AG04450 (cell line): ENCODE results near the gene TMLHE. TPM values are rescaled to one million over a fixed set of nuclear protein-coding genes. Genes with fewer than 3 reads are reported as not detected.
"Not testable (repeated sequence)": the region's sequence is repeated elsewhere in the genome, so short reads cannot be mapped to it uniquely, and the experiment has no call there.

Experiments
- CTCF ChIA-PET: fragments of 300-600, 350-600 bp; formaldehyde crosslinking; extraction: SDS; loops from one replicate; lab custom pipeline; 2022; ENCODE audit warnings: antibody characterized with exemption, inconsistent platforms; lab: Charles Lee
- POLR2A ChIA-PET: fragments of 350-600 bp; formaldehyde crosslinking; extraction: SDS; loops from one replicate; lab custom pipeline; 2021; ENCODE audit warnings: antibody characterized with exemption, inconsistent platforms; lab: Yijun Ruan, JAX
- DNase-seq: peaks from one replicate; pipeline ENCODE4 v3.0.0-alpha.2; 2011; ENCODE audit warnings: low read depth, low spot score
- H3K27ac ChIP-seq: one replicate; pipeline ENCODE4 v1.5.1; 2012; ENCODE audit warnings: low read depth, low read length, control low read depth
- H3K27me3 ChIP-seq: one replicate; pipeline ENCODE4 v1.6.0; 2012; ENCODE audit warnings: low read length; ENCODE audit not compliant: control insufficient read depth, insufficient read depth
- H3K4me3 ChIP-seq: 2 replicates; pipeline ENCODE4 v1.5.1; 2011; ENCODE audit warnings: mild to moderate bottlenecking, low read depth, low read length, control low read depth
- H3K9me3 ChIP-seq: 2 replicates; pipeline ENCODE4 v1.5.1; 2012; ENCODE audit warnings: low read length; ENCODE audit not compliant: control insufficient read depth, insufficient read depth
- CTCF ChIP-seq: IDR thresholded peaks from 2 replicates; pipeline ENCODE4 v1.5.1; 2011; ENCODE audit warnings: low read depth, low read length, control low read depth, inconsistent platforms
- polyA plus RNA-seq: library from polyadenylated mRNA; depleted of rRNA; stranded (reverse); fragments of >200 nt; gene quantifications from 2 replicates; pipeline ENCODE4 v1.2.3, GENCODE V29; 2011

Gene TMLHE
- polyA plus RNA-seq, 1 experiment: 24.6 TPM

- ChIA-PET CTCF (no interaction called here), POLR2A (no interaction called here)
- no peak overlapping the region for H3K4me3 ChIP-seq
- H3K27me3 ChIP-seq: no peaks in the 10 kb centered on the region
- no peak overlapping the region for H3K27ac ChIP-seq
- DNase-seq: no peak
- H3K9me3 ChIP-seq: no peaks in the 10 kb centered on the region
- no peak for TF ChIP-seq CTCF
Observed at GRCh38 chrX:155544881-155545280, 67.9 kb downstream of the TMLHE start.

- ChIA-PET CTCF (no interaction called here), POLR2A (no interaction called here)
- TF ChIP-seq CTCF: no peak
- no peak overlapping the region for H3K27ac ChIP-seq
- no peak overlapping the region for H3K4me3 ChIP-seq
- no peaks in the 10 kb centered on the region for H3K27me3 ChIP-seq
- no peak for DNase-seq
- H3K9me3 ChIP-seq: no peaks in the 10 kb centered on the region
Observed at GRCh38 chrX:155535866-155536265, 76.9 kb downstream of the TMLHE start.

GRCh38 chrX:155534800-155535199 is 78.0 kb downstream of the TMLHE start:
- Histone ChIP-seq H3K4me3 (no peak overlapping the region), H3K9me3 (no peaks in the 10 kb centered on the region), H3K27ac (no peak overlapping the region), H3K27me3 (no peaks in the 10 kb centered on the region)
- ChIA-PET CTCF (no interaction called here), POLR2A (no interaction called here)
- TF ChIP-seq CTCF: no peak
- no peak for DNase-seq

- H3K4me3 ChIP-seq, H3K9me3 ChIP-seq, H3K27ac ChIP-seq, DNase-seq, POLR2A ChIA-PET, H3K27me3 ChIP-seq, CTCF ChIA-PET: not testable (repeated sequence)
Observed at GRCh38 chrX:155527023-155527422, 85.7 kb downstream of the TMLHE start.

GRCh38 chrX:155514225-155514624 is 98.5 kb downstream of the TMLHE start:
- Histone ChIP-seq H3K27me3 (no peaks in the 10 kb centered on the region), H3K9me3 (no peaks in the 10 kb centered on the region), H3K27ac (no peak overlapping the region), H3K4me3 (no peak overlapping the region)
- TF ChIP-seq CTCF: no peak
- CTCF ChIA-PET: no interaction called here
- DNase-seq: no peak
- POLR2A ChIA-PET: no interaction called here

- DNase-seq: no peak
- H3K4me3 ChIP-seq: no peak overlapping the region
- no peaks in the 10 kb centered on the region for H3K27me3 ChIP-seq
- no peak overlapping the region for H3K27ac ChIP-seq
- ChIA-PET CTCF (no interaction called here), POLR2A (no interaction called here)
- TF ChIP-seq CTCF: no peak
- H3K9me3 ChIP-seq: no peaks in the 10 kb centered on the region
Observed at GRCh38 chrX:155505296-155505695, 107.5 kb downstream of the TMLHE start.

- DNase-seq, CTCF ChIA-PET, H3K9me3 ChIP-seq, H3K4me3 ChIP-seq, POLR2A ChIA-PET, H3K27ac ChIP-seq, H3K27me3 ChIP-seq: not testable (repeated sequence)
Observed at GRCh38 chrX:155495134-155495533, 117.6 kb downstream of the TMLHE start.

- POLR2A ChIA-PET, CTCF ChIA-PET: not testable (repeated sequence)
Observed at GRCh38 chrX:155491421-155491820, 121.3 kb downstream of the TMLHE start.

More at GRCh38 chrX:155491421-155491820, 121.3 kb downstream of the TMLHE start:
- H3K4me3 ChIP-seq, DNase-seq, H3K27ac ChIP-seq, H3K27me3 ChIP-seq, H3K9me3 ChIP-seq: not testable (repeated sequence)
